Activated CD8-positive, alpha-beta memory T cell treated with anti-CD3 and anti-CD28 coated beads, Interleukin-2, amount 50 U/mL, for 4 hours (primary cell): ENCODE results near the gene AVPR2.

Source experiments
- DNase-seq: peaks from one replicate; pipeline ENCODE4 v3.0.0-alpha.2; 2020

Gene AVPR2

GRCh38 chrX:153934762-153935325 is 30.4 kb downstream of the AVPR2 start, which contains the start of gene NAA10:
Gene NAA10 (minus strand): TSS chrX:153935037. CDS start chrX:153934904, 133 bp downstream.
- DNase-seq, result peak; percentile 65

GRCh38 chrX:153935326-153935851 is 30.9 kb downstream of the AVPR2 start:
- DNase-seq, result no peak

- DNase-seq, result no peak
Observed at GRCh38 chrX:153937056-153937455, 32.6 kb downstream of the AVPR2 start.

GRCh38 chrX:153938226-153938786 is 33.8 kb downstream of the AVPR2 start:
- DNase-seq, result no peak

- no peak for DNase-seq
Observed at GRCh38 chrX:153939573-153939972, 35.1 kb downstream of the AVPR2 start.

- no peak for DNase-seq
Observed at GRCh38 chrX:153941336-153942252, 37.1 kb downstream of the AVPR2 start.

- peak; percentile 44 for DNase-seq
Observed at GRCh38 chrX:153944140-153944799, 39.8 kb downstream of the AVPR2 start, which contains the start of gene RENBP. Gene RENBP (minus strand): TSS chrX:153944643. CDS start chrX:153944610, 33 bp downstream.

GRCh38 chrX:153944800-153945150 is 40.3 kb downstream of the AVPR2 start:
- DNase-seq, result no peak

GRCh38 chrX:153945956-153946943 is 41.8 kb downstream of the AVPR2 start:
- DNase-seq, result no peak

GRCh38 chrX:153947009-153947769 is 42.7 kb downstream of the AVPR2 start:
- DNase-seq, result peak; percentile 78

GRCh38 chrX:153948002-153948466 is 43.6 kb downstream of the AVPR2 start:
- no peak for DNase-seq

- no peak for DNase-seq
Observed at GRCh38 chrX:153948847-153949805, 44.7 kb downstream of the AVPR2 start.

- no peak for DNase-seq
Observed at GRCh38 chrX:153950127-153950526, 45.7 kb downstream of the AVPR2 start.

GRCh38 chrX:153951683-153952372 is 47.4 kb downstream of the AVPR2 start:
- DNase-seq, result no peak

GRCh38 chrX:153952373-153953026 is 48.0 kb downstream of the AVPR2 start:
- DNase-seq, result no peak

- peak; percentile 83 for DNase-seq
Observed at GRCh38 chrX:153953342-153953830, 48.9 kb downstream of the AVPR2 start.

- no peak for DNase-seq
Observed at GRCh38 chrX:153953892-153954557, 49.6 kb downstream of the AVPR2 start.
